H1 (cell line): Measurements from ENCODE around the gene SCARB2. TPM values are rescaled to one million over a fixed set of nuclear protein-coding genes. Genes with fewer than 3 reads are reported as not detected.

Experiments used
- GABPA ChIP-seq: IDR thresholded peaks from 2 replicates; pipeline ENCODE4 v1.6.1; 2011; ENCODE audit warnings: mild to moderate bottlenecking, low read length, moderate library complexity, borderline replicate concordance; ENCODE audit not compliant: insufficient read depth
- SIX5 ChIP-seq: IDR thresholded peaks from 2 replicates; pipeline ENCODE4 v1.6.1; 2011; ENCODE audit warnings: mild to moderate bottlenecking, low read depth, low read length
- polyA plus RNA-seq, 7 experiments: library from polyadenylated mRNA; depleted of rRNA in 3 of 7; stranded (reverse) in 5 of 7; unstranded in 2 of 7; fragments of >200 nt in 5 of 7; fragments of 200-250 nt in 2 of 7; gene quantifications; 1 replicate in 5 of 7; 2 replicates in 1 of 7; 4 replicates in 1 of 7; pipeline versions ENCODE4 v1.2.1 to v1.2.3, GENCODE V29; 2011 to 2013; ENCODE audit warnings: missing spikeins in 2 of 7, mixed read lengths in 2 of 7
- total RNA-seq: library from RNA; stranded (reverse); fragmentation: NEBNext Ultra II Directional; extraction: Animal tissue kit (Norgen Biotek cat#: 25700); gene quantifications from 2 replicates; pipeline ENCODE4 v1.2.1, GENCODE V29; 2021

The SCARB2 gene
- total and polyA plus RNA-seq, 2 of the 8 experiments (the other 6 are each of a cell fraction or from before 2014, with no cell fraction given) = 18.5 to 35.7 TPM

DNA sequence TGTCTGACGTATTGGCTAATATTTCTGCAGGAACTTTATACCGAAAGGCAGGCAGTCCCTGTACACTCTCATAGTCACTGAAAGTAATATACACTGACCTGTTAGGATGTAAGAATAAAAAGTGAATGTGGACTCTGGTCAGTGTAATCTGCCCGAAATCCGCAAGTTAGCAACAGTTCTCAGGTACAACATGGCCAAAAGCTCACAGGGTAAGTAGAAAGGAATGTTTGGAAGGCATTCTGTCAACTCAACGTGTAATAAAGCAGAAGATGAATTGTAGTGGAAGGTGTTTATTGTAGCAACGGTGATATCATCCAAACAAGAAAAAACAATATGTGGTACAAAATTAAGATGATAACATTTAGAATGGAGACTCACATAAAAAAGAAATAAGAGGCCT is 39.4 kb downstream of the SCARB2 start (continued):
- TF ChIP-seq GABPA (no peak), SIX5 (no peak)
- TF ChIP-seq, all 59 proteins: peak for 0
